HG02840 (cell line): ENCODE measurements around the gene CGB1.
A peak's percentile ranks its signal among the peaks of the same experiment; 100 is the strongest.

Experiments
- ATAC-seq: cut with Tn5 transposase; IDR thresholded peaks from one replicate; pipeline ENCODE4 v1.9.1; 2021; ENCODE audit warnings: mild to moderate bottlenecking, moderate library complexity, moderate number of reproducible peaks; ENCODE audit not compliant: unreplicated experiment, low FRiP score

CGB1 gene

GRCh38 chr19:49004133-49004532 is 32.6 kb downstream of the CGB1 start:
- ATAC-seq: no peak

DNA sequence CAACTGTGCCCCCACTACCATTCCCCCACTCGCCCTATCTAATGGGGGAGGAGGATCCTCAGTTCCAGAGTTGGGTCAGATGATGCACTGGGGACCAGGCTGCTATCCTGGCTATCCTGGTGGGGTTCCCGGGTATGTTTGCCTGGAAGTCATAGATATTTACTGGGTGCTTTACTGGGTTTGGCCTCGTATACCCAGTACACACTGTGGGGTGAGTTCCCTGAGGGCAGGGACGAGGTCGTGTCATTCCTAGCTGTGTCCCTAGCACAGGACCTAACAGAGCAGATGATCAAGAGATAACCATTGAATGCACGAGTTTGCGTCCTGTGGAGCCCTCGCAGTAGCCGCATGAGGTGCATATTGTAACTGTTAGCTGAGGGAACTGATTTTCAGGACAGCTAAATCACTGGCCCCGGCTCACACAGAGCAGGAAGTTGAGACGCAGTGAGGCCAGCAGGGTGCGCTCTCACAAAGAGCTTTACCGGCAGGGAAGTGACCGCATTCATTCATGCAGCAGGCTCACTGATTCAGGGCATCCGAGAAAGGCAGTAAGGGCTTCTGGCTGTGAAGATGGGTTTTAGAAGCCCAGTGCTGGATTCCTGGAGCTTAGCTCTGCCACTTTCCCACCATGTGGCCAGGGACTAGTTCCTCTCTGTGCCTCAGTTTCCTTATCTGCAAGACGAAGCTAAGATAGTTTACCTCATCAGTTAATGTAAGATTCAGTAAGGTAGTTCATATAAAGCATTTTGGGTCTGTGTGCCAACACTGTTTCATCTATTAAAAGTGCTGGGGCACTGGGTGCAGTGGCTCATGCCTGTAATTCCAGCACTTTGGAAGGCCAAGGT is 37.0 kb downstream of the CGB1 start:
- ATAC-seq: no peak

DNA sequence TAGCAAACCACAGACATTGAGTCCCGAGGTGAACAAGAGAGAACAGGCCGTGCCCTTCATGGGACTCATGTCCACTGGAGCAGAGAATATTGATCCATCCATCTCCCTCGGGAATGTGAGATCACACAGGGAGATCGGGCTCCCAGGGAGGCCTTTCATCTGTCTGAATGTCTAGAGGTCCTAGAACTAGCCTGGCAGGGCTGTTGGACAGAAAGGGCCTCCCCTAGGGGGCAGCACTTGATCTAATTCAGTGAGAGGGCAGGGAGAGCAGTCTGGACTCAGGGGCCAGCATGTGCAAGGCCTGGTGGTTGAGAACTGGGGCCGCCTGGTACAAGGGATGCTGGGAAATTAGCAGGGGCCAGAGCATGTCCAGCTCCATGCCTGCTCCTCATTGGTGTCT is 38.7 kb downstream of the CGB1 start:
- no peak for ATAC-seq

DNA sequence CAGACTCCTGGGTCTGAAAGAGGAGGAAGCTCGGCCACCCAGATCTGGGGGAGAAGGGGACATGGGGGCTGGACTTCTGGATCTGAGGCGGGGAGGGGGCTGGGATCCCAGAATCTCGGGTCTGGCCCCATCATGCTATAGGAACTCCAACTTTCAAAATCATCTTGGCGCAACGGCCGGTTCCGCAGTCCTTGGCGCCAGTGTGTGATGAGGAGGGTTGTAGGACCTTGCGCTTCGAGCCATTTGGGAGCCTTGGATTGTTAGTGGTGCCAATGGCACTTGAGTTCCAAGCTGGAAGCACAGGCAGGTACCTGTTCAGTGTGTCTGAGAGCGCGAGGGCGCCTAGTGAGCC is 42.7 kb downstream of the CGB1 start:
- no peak for ATAC-seq

DNA sequence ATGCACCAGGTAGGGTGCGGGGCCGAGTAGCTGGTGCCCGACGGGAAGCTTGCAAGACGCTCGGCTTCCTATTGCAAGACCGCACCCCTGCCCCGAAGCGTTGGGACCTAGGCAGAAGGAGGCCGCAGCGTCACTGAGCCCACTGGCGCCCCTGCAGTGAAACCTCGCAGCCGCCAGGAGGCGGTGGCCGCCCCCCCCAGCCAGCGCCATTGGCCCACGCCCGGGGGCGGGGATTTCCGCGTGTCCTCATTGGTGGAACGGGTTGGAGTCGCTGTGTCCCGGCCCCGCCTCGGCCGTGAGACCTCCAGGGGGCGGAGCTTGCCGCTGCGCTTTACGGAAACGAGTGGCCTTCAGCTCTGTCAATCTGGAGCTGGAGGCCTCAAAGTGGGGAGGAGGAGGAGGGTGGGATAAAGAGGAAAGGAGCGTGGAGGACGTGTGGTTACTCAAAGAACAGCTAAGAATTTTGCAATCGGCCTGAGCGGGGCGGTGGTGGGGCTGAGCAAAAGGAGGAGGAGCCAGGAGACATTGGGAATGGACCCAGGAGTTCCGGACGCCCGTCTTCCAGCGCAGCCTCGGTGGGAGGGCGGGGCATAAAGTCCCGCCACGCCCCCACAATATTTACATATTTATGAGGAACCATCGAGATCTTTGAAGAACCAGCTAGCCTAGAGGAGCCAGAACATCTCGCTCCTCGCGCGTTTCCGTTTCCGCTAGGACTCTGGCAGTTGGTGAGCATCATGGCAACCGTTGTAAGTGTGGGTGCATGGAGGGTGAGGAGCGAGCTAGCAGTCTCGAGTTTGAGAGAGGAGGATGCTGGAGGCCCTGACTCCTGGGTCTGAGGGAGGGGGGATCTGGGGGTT is 43.3 kb downstream of the CGB1 start, which contains the start of the genes GYS1 and RUVBL2:
GYS1 (minus strand) TSS at position 135 of the 860 bp plus-strand sequence. CDS start 197 bp downstream, outside the sequence.
RUVBL2 (plus strand) TSS at position 713 of the 860 bp plus-strand sequence; CDS start at position 738, 25 bp downstream.
- ATAC-seq: peak; percentile 89

GRCh38 chr19:48992581-48993174 is 44.0 kb downstream of the CGB1 start:
- peak; percentile 8 for ATAC-seq

DNA sequence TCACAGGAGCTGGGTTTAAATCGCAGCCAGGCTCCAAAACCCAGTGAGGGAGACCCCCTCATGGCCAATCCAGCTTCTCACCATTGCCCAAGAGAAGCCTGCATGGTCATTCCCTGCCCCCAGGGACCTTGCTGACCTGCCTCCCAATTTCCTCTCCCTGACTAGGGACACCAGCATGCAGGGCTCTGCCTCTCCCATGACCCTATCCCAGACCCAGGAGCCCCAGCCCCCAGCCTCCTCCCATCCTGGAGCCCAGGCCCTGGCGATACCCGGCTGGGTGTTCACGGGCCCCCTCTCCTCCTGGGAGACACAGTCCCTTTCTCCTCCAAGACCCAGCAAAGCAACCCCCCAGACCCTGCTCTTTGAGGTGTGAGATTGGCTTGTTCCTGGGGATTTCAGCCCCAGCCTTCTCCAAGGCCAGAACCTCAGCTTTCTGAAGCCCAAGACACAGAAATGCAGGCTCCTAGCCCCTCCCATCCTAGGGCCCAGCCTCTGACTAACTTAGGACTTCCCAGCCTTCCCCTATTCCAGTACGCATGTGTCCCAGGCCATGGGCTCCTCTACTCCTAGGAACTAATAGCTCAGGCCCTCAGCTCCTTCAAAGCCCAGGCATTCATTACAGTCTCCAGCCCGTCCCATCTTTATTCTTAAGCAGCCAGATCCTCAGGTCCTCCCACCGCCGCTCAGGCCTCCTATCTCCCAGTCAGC is 44.7 kb downstream of the CGB1 start:
- no peak for ATAC-seq

DNA sequence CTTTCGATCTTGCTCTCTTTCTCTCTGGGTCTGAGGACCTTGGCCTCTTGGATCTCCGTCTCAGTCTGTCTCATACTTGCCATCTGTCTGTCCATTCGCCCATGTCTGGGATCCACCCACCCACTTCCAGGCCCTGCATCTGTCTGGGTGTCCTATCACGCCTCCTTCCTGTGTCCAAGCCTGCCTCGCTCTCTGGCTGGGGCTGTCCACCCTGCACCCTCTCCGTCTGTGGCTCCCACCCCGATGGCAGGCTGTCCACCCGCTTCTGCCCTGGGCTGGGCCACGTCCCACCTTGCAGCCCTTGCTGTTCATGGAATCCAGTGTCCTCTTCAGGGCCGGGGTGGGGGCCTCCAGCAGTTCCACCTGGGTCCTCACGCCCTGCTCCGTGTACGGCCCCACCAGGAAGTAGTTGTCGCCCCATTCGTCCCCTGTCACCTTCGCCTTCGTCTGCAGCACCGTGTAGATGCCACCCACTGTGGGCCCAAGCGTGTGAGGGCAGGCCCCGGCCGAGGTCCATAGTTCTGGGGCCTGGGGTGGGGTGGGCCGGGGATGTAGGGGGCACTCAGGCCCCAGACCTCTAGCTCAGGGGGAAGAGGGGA is 45.6 kb downstream of the CGB1 start:
- ATAC-seq: no peak

DNA sequence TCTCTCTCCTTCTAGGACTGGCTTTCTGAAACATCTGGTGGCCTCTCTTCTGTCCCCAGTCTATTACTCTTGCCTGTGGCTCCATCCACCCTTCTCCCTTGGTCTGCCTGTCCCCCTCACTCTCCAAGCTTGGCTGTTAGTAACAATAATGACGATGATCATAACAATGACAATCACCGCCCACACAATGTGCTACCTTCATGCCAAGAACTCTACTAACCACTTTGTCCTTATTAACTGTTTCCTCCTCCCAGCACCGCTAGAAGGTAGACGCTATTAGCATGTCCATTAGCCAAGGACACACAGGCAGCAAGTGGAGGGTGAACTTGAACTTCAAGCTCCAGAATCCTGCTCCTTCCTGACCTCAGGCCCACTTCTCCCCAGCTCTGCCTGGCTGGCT is 46.3 kb downstream of the CGB1 start:
- no peak for ATAC-seq

DNA sequence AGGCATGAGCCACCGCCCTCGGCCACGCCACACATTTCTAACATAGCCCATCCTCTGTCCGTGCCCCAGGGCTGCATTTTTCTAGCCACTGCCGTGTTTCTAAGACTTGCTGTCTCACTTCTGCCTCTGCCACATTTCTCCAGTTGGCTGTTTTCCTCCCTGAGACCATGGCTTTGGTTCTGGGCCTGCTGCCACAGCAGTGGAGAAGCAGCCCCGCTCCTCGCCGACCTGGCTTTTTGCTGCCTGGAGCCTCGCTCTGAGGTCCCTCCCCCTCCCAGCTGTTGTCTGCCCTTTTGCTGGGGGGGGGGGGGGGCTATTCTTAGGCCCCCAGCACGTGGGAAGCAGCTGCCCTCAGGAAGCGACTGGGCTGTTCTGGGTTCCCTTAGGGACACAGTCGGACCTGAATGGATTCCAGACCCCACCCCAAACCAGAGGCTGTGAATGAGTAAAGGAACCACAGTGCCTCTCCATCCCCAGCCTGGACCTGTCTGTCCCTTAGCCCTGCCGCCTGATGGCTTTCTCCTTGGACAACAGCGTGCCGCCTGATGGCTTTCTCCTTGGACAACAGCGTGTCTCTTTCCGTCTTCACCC is 46.9 kb downstream of the CGB1 start:
- no peak for ATAC-seq

GRCh38 chr19:48988860-48989259 is 47.8 kb downstream of the CGB1 start:
- ATAC-seq: no peak

GRCh38 chr19:48988286-48988685 is 48.4 kb downstream of the CGB1 start:
- no peak for ATAC-seq

- ATAC-seq: no peak
Measured at GRCh38 chr19:48987323-48987722, 49.4 kb downstream of the CGB1 start.

DNA sequence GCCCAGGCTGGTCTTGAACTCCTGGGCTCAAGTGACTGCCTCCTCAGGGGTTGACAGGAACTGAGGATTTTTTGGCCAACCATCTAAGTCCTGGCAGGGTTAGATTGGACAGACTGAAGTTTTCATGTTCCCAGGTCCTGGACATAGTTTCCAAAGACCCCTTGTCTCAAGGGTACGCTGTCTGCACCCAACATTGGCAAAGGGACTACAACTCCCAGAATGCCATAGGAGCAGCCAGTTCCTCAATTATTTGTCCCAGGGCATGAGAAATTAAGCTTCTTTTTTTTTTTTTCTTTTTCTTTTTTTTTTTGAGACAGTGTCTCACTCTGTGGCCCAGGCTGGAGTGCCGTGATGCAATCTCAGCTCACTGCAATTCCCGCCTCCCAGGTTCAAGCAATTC is 50.5 kb downstream of the CGB1 start:
- no peak for ATAC-seq

DNA sequence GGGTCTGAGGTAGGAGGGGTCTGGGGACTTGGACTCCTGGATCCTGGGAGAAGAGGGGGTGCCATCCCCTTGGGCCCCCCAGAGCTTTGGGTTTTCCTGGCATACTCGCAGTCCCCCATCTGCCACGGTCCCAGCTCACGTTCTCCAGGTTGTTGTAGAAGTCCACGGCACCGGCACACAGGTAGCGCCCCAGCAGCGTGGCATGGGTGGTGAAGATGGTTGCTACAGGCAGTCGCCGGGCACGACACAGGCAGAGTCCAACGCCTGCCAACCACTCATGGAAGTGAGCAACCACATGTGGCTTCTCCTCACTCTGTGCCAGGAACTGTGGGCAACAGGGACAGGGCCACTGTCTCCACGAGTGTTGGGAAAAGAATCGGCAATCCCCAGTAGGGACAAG is 51.0 kb downstream of the CGB1 start:
- ATAC-seq: no peak
